IgD-negative memory B cell (primary cell): Measurements from ENCODE around the gene PURA. TPM values are rescaled to one million over a fixed set of nuclear protein-coding genes. Genes with fewer than 3 reads are reported as not detected.
A peak's percentile ranks its signal among the peaks of the same experiment; 100 is the strongest.

ENCODE experiments used
- H3K27ac Mint-ChIP-seq, 3 donors: one replicate each; pipeline ENCODE4 v1.8.0; 2020 to 2022; ENCODE audit warnings: mild to moderate bottlenecking in 3 of 3, mixed read lengths in 3 of 3, moderate library complexity in 1 of 3
- H3K27me3 Mint-ChIP-seq: one replicate; pipeline ENCODE4 v1.8.0; 2021; ENCODE audit warnings: mixed read lengths
- H3K36me3 Mint-ChIP-seq: one replicate; pipeline ENCODE4 v1.8.0; 2020; ENCODE audit warnings: mild to moderate bottlenecking, mixed read lengths
- H3K4me1 Mint-ChIP-seq, 3 donors: one replicate each; pipeline ENCODE4 v1.8.0; 2020 to 2022; ENCODE audit warnings: mixed read lengths in 3 of 3, mild to moderate bottlenecking in 1 of 3
- H3K4me3 Mint-ChIP-seq, 4 donors: one replicate each; pipeline ENCODE4 v1.8.0; 2020 to 2022; ENCODE audit warnings: mild to moderate bottlenecking in 4 of 4, mixed read lengths in 4 of 4, moderate library complexity in 3 of 4
- H3K9me3 Mint-ChIP-seq, 3 donors: one replicate each; pipeline ENCODE4 v1.8.0; 2020 to 2021; ENCODE audit warnings: mixed read lengths in 3 of 3, mild to moderate bottlenecking in 1 of 3
- polyA plus RNA-seq: library from polyadenylated mRNA; unstranded; fragments of 300-500 nt; fragmentation: Illumina TruSeq; gene quantifications from one replicate; pipeline ENCODE4 v1.2.3, GENCODE V29; 2021

The PURA gene
- polyA plus RNA-seq, 1 donor from 2014 or later = 3.3 TPM

GRCh38 chr5:140174465-140175366 lies 60.8 kb downstream of the PURA start, which contains the start of gene CYSTM1:
TSS of gene CYSTM1 (plus strand) at chr5:140175188. CDS start at chr5:140194466, 19,278 bp downstream.
- H3K9me3 Mint-ChIP-seq = no peaks in the 10 kb centered on the region

More at GRCh38 chr5:140174465-140175366, 60.8 kb downstream of the PURA start, which contains the start of gene CYSTM1:
- Mint-ChIP-seq H3K27me3 (no peaks in the 10 kb centered on the region), H3K4me3 (peak within 1 kb of the TSS; percentile 91 to 98 (median 98)), H3K36me3 (no peaks in the 10 kb centered on the region), H3K4me1 (peaks cover 7 to 10% (median 10%) of the 10 kb centered on the region in 3 donors), H3K27ac (peak within 1 kb of the TSS; percentile 95 to 99 (median 99))

Other genes with a start within 250 kb of the PURA start
- gene NRG2, start 70.8 kb upstream of the PURA start, polyA plus RNA-seq = not detected
- gene IGIP, start 11.8 kb downstream of the PURA start, polyA plus RNA-seq = 0.36 TPM
- 21.3 TPM for gene CYSTM1, start 61.1 kb downstream of the PURA start, polyA plus RNA-seq
- gene PFDN1, start 189.0 kb downstream of the PURA start, polyA plus RNA-seq = 122 TPM
- 0.83 TPM for gene HBEGF, start 232.5 kb downstream of the PURA start, polyA plus RNA-seq
- gene SLC4A9, start 246.1 kb downstream of the PURA start, polyA plus RNA-seq = not detected